Naive thymus-derived CD8-positive, alpha-beta T cell (primary cell): ENCODE results near the gene CD226. TPM values are rescaled to one million over a fixed set of nuclear protein-coding genes. Genes with fewer than 3 reads are reported as not detected.
A peak's percentile ranks its signal among the peaks of the same experiment; 100 is the strongest.

Experiments used
- ATAC-seq, 2 donors: fragments of 150-1000 bp; cut with Tn5 transposase in 1 of 2; sonication (Bioruptor Pico), chemical (Tn5 transposase) in 1 of 2; 1 replicate in 1 of 2; 2 replicates in 1 of 2; pipeline ENCODE4 v1.10.0; 2021; ENCODE audit warnings: mild to moderate bottlenecking in 2 of 2, moderate library complexity in 2 of 2
- POLR2A ChIA-PET: fragments of 350-600 bp; sonication (Branson Sonifier 250); formaldehyde crosslinking; loops from one replicate; lab custom pipeline; 2021; ENCODE audit warnings: antibody characterized with exemption; lab: Charles Lee
- DNase-seq, 10 donors: peaks; one replicate each; pipeline versions ENCODE4 v3.0.0 to v3.0.0-alpha.2; 2020 to 2022
- H3K27ac Mint-ChIP-seq, 10 donors: one replicate each; pipeline ENCODE4 v1.8.0; 2020 to 2022; ENCODE audit warnings: mild to moderate bottlenecking in 10 of 10, mixed read lengths in 10 of 10, moderate library complexity in 4 of 10, inconsistent platforms in 1 of 10
- H3K27me3 Mint-ChIP-seq, 5 donors: one replicate each; pipeline ENCODE4 v1.8.0; 2021 to 2022; ENCODE audit warnings: mixed read lengths in 5 of 5
- H3K36me3 Mint-ChIP-seq, 3 donors: one replicate each; pipeline ENCODE4 v1.8.0; 2020 to 2022; ENCODE audit warnings: mixed read lengths in 3 of 3, mild to moderate bottlenecking in 2 of 3, inconsistent platforms in 1 of 3
- H3K4me1 Mint-ChIP-seq, 4 donors: one replicate each; pipeline ENCODE4 v1.8.0; 2021 to 2022; ENCODE audit warnings: mixed read lengths in 4 of 4
- H3K4me3 Mint-ChIP-seq, 10 donors: one replicate each; pipeline ENCODE4 v1.8.0; 2020 to 2022; ENCODE audit warnings: mild to moderate bottlenecking in 10 of 10, mixed read lengths in 10 of 10, moderate library complexity in 6 of 10, inconsistent platforms in 1 of 10
- H3K9me3 Mint-ChIP-seq, 9 donors: one replicate each; pipeline ENCODE4 v1.8.0; 2020 to 2022; ENCODE audit warnings: mixed read lengths in 9 of 9, mild to moderate bottlenecking in 3 of 9, inconsistent platforms in 1 of 9, moderate library complexity in 1 of 9
- polyA plus RNA-seq, 3 donors: library from polyadenylated mRNA; unstranded; fragments of 300-500 nt; fragmentation: Illumina TruSeq; gene quantifications; one replicate each; pipeline ENCODE4 v1.2.3, GENCODE V29; 2021
- total RNA-seq, 8 experiments: library from RNA in 2 of 8; stranded (reverse) in 2 of 8; gene quantifications; one replicate each; pipeline ENCODE4 v1.2.3 and lab custom pipeline; 2021 to 2026

Gene CD226
- total and polyA plus RNA-seq, 5 experiments from 2014 or later = 13.0 to 26.4 (median 24.6) TPM

GRCh38 chr18:69830189-69830588 is 117.5 kb downstream of the CD226 start:
- Mint-ChIP-seq H3K36me3 (peaks cover 15 to 51% (median 32%) of the 10 kb centered on the region in 3 donors), H3K27me3 (no peaks in the 10 kb centered on the region), H3K4me1 (peaks cover 0 to 2% (median 0%) of the 10 kb centered on the region in 4 donors), H3K27ac (no peak overlapping the region), H3K4me3 (no peak overlapping the region), H3K9me3 (peaks cover 0 to 3% (median 0%) of the 10 kb centered on the region in 9 donors)
- DNase-seq (no peak), ATAC-seq (no peak)
- POLR2A ChIA-PET = no interaction called here

GRCh38 chr18:69820538-69820937 is 127.1 kb downstream of the CD226 start:
- no peak overlapping the region for H3K4me3 Mint-ChIP-seq
- peaks cover 0 to 14% (median 4%) of the 10 kb centered on the region in 9 donors for H3K9me3 Mint-ChIP-seq
- H3K27ac Mint-ChIP-seq = no peak overlapping the region
- no peak for DNase-seq
- H3K27me3 Mint-ChIP-seq = no peaks in the 10 kb centered on the region
- ATAC-seq = no peak
- peaks cover 22 to 37% (median 36%) of the 10 kb centered on the region in 3 donors for H3K36me3 Mint-ChIP-seq
- no peaks in the 10 kb centered on the region for H3K4me1 Mint-ChIP-seq
- POLR2A ChIA-PET = no interaction called here

GRCh38 chr18:69819460-69819859 is 128.2 kb downstream of the CD226 start:
- H3K27ac Mint-ChIP-seq = no peak overlapping the region

GRCh38 chr18:69817335-69817940 is 130.2 kb downstream of the CD226 start:
- Mint-ChIP-seq H3K27me3 (no peaks in the 10 kb centered on the region), H3K9me3 (peaks cover 0 to 14% (median 4%) of the 10 kb centered on the region in 9 donors), H3K4me3 (no peak overlapping the region), H3K36me3 (peaks cover 22 to 39% (median 32%) of the 10 kb centered on the region in 3 donors), H3K27ac (no peak overlapping the region), H3K4me1 (no peaks in the 10 kb centered on the region)
- POLR2A ChIA-PET = no interaction called here
- DNase-seq = no peak
- no peak for ATAC-seq

More at GRCh38 chr18:69819460-69819859, 128.2 kb downstream of the CD226 start:
- Mint-ChIP-seq H3K4me1 (no peaks in the 10 kb centered on the region), H3K36me3 (peaks cover 22 to 35% (median 33%) of the 10 kb centered on the region in 3 donors), H3K9me3 (peaks cover 0 to 14% (median 4%) of the 10 kb centered on the region in 9 donors), H3K4me3 (no peak overlapping the region), H3K27me3 (no peaks in the 10 kb centered on the region)
- ATAC-seq = no peak
- POLR2A ChIA-PET = no interaction called here
- DNase-seq = no peak

GRCh38 chr18:69814861-69815385 is 132.8 kb downstream of the CD226 start:
- H3K36me3 Mint-ChIP-seq = peaks cover 17 to 35% (median 32%) of the 10 kb centered on the region in 3 donors

GRCh38 chr18:69813559-69813958 is 134.1 kb downstream of the CD226 start:
- peaks cover 0 to 6% (median 0%) of the 10 kb centered on the region in 9 donors for H3K9me3 Mint-ChIP-seq
- POLR2A ChIA-PET = no interaction called here
- H3K27me3 Mint-ChIP-seq = no peaks in the 10 kb centered on the region
- H3K4me1 Mint-ChIP-seq = no peaks in the 10 kb centered on the region
- ATAC-seq = no peak
- H3K36me3 Mint-ChIP-seq = peaks cover 12 to 40% (median 32%) of the 10 kb centered on the region in 3 donors
- no peak for DNase-seq
- H3K4me3 Mint-ChIP-seq = no peak overlapping the region
- H3K27ac Mint-ChIP-seq = peak overlapping the region in 1 of 10 donors; percentile 36

More at GRCh38 chr18:69814861-69815385, 132.8 kb downstream of the CD226 start:
- POLR2A ChIA-PET = no interaction called here
- no peak for DNase-seq
- H3K4me1 Mint-ChIP-seq = no peaks in the 10 kb centered on the region
- no peak overlapping the region for H3K4me3 Mint-ChIP-seq
- H3K27ac Mint-ChIP-seq = peak overlapping the region in 1 of 10 donors; percentile 36
- H3K27me3 Mint-ChIP-seq = no peaks in the 10 kb centered on the region
- ATAC-seq = no peak
- peaks cover 0 to 5% (median 0%) of the 10 kb centered on the region in 9 donors for H3K9me3 Mint-ChIP-seq

- H3K9me3 Mint-ChIP-seq = peaks cover 0 to 6% (median 0%) of the 10 kb centered on the region in 9 donors
- no peak overlapping the region for H3K4me3 Mint-ChIP-seq
- POLR2A ChIA-PET = no interaction called here
- H3K4me1 Mint-ChIP-seq = no peaks in the 10 kb centered on the region
- H3K27ac Mint-ChIP-seq = no peak overlapping the region
- ATAC-seq = no peak
- no peaks in the 10 kb centered on the region for H3K27me3 Mint-ChIP-seq
- peaks cover 12 to 32% (median 27%) of the 10 kb centered on the region in 3 donors for H3K36me3 Mint-ChIP-seq
- DNase-seq = no peak
Measured at GRCh38 chr18:69808399-69808798, 139.3 kb downstream of the CD226 start.

GRCh38 chr18:69804776-69805501 is 142.7 kb downstream of the CD226 start:
- DNase-seq (no peak), ATAC-seq (no peak)
- H3K27ac Mint-ChIP-seq = no peak overlapping the region
- POLR2A ChIA-PET = no interaction called here
- H3K36me3 Mint-ChIP-seq = peaks cover 2 to 24% (median 16%) of the 10 kb centered on the region in 3 donors
- no peaks in the 10 kb centered on the region for H3K4me1 Mint-ChIP-seq
- no peaks in the 10 kb centered on the region for H3K27me3 Mint-ChIP-seq
- H3K9me3 Mint-ChIP-seq = peaks cover 0 to 2% (median 0%) of the 10 kb centered on the region in 9 donors
- H3K4me3 Mint-ChIP-seq = no peak overlapping the region
